HepG2 (cell line): ENCODE data around the gene EPX. TPM values are rescaled to one million over a fixed set of nuclear protein-coding genes. Genes with fewer than 3 reads are reported as not detected.

Experiments
- HOXA3 ChIP-seq: sonication (generic); formaldehyde crosslinking; IDR thresholded peaks from 2 replicates; pipeline ENCODE4 v1.5.0; 2020; ENCODE audit warnings: missing genetic modification reagents
- LCORL ChIP-seq, 2 experiments: fragments of 450-650 bp in 1 of 2; sonication (generic) in 1 of 2; formaldehyde crosslinking in 1 of 2; IDR thresholded peaks; 2 replicates each; pipeline versions ENCODE4 v1.5.0 to v1.6.1; 2017 to 2020; ENCODE audit warnings: antibody characterized with exemption in 1 of 2, missing genetic modification reagents in 1 of 2
- MYNN ChIP-seq: sonication (generic); formaldehyde crosslinking; IDR thresholded peaks from 2 replicates; pipeline ENCODE4 v1.4.0; 2020; ENCODE audit warnings: mild to moderate bottlenecking, low read depth, missing genetic modification reagents
- NCOA5 ChIP-seq: sonication (generic); formaldehyde crosslinking; IDR thresholded peaks from 2 replicates; pipeline ENCODE4 v1.4.0; 2020; ENCODE audit warnings: missing genetic modification reagents
- NKX3-1 ChIP-seq: sonication (generic); formaldehyde crosslinking; IDR thresholded peaks from 2 replicates; pipeline ENCODE4 v1.5.0; 2020; ENCODE audit warnings: missing genetic modification reagents
- RAD21 ChIP-seq: fragments of 450-650 bp; formaldehyde crosslinking; IDR thresholded peaks from 2 replicates; pipeline ENCODE4 v1.5.0; 2020; ENCODE audit warnings: mild to moderate bottlenecking
- SNRNP70 ChIP-seq: fragments of 200-400 bp; formaldehyde crosslinking; IDR thresholded peaks from 2 replicates; pipeline ENCODE4 v1.6.1; 2017; ENCODE audit warnings: mild to moderate bottlenecking, low read depth, low read length, moderate library complexity
- TGIF2 ChIP-seq: IDR thresholded peaks from 2 replicates; pipeline ENCODE4 v1.6.1; 2016; ENCODE audit warnings: control low read depth, missing compliant biosample characterization
- ZNF136 ChIP-seq: sonication (generic); formaldehyde crosslinking; IDR thresholded peaks from 2 replicates; pipeline ENCODE4 v1.8.1; 2022; ENCODE audit warnings: low read depth, mild to moderate bottlenecking, moderate library complexity, missing genetic modification reagents
- ZNF296 ChIP-seq: sonication (generic); formaldehyde crosslinking; conservative IDR thresholded peaks from 2 replicates; pipeline ENCODE4 v1.5.0; 2020; ENCODE audit warnings: mild to moderate bottlenecking, missing genetic modification reagents
- ZNF460 ChIP-seq: sonication (generic); formaldehyde crosslinking; IDR thresholded peaks from 2 replicates; pipeline ENCODE4 v1.5.1; 2020; ENCODE audit warnings: missing genetic modification reagents, mild to moderate bottlenecking, borderline replicate concordance
- ZNF564 ChIP-seq: sonication (generic); formaldehyde crosslinking; IDR thresholded peaks from 2 replicates; pipeline ENCODE4 v1.8.1; 2023; ENCODE audit warnings: mild to moderate bottlenecking, missing genetic modification reagents
- ZSCAN9 ChIP-seq: IDR thresholded peaks from 2 replicates; pipeline ENCODE4 v1.6.1; 2016; ENCODE audit warnings: borderline replicate concordance
- polyA plus RNA-seq, 8 experiments: library from polyadenylated mRNA; depleted of rRNA in 3 of 8; stranded (reverse) in 7 of 8; unstranded in 1 of 8; fragments of >200 nt; fragmentation: Illumina TruSeq in 4 of 8; extraction: Trizol in 4 of 8; gene quantifications; 2 replicates each; pipeline versions ENCODE4 v1.2.1 to v1.2.3, GENCODE V29; 2011 to 2016; ENCODE audit warnings: low read depth in 4 of 8, missing spikeins in 1 of 8, mixed read lengths in 1 of 8; ENCODE audit not compliant: insufficient read depth in 1 of 8
- total RNA-seq, 5 experiments: library from RNA; depleted of rRNA; stranded (reverse); fragments of >200 nt; fragmentation: Illumina TruSeq; extraction: Trizol; gene quantifications; 2 replicates each; pipeline ENCODE4 v1.2.3, GENCODE V29; 2016; ENCODE audit warnings: low read depth in 1 of 5
- TF ChIP-seq, protein P1 (sequence below): sonication (generic); formaldehyde crosslinking; IDR thresholded peaks from 2 replicates; pipeline ENCODE4 v1.8.1; 2022; ENCODE audit warnings: low read depth, mild to moderate bottlenecking, missing genetic modification reagents
- TF ChIP-seq, protein P2 (sequence below): sonication (generic); formaldehyde crosslinking; IDR thresholded peaks from 2 replicates; pipeline ENCODE4 v1.4.0; 2020; ENCODE audit warnings: missing genetic modification reagents
- TF ChIP-seq, protein P3 (sequence below): sonication (generic); formaldehyde crosslinking; IDR thresholded peaks from 2 replicates; pipeline ENCODE4 v1.8.1; 2023; ENCODE audit warnings: mild to moderate bottlenecking, inconsistent platforms, moderate library complexity, missing genetic modification reagents, borderline replicate concordance
- TF ChIP-seq, protein P4 (sequence below): IDR thresholded peaks from 2 replicates; pipeline ENCODE4 v1.6.1; 2016
- TF ChIP-seq, protein P5 (sequence below): sonication (generic); formaldehyde crosslinking; IDR thresholded peaks from 2 replicates; pipeline ENCODE4 v1.4.0; 2020; ENCODE audit warnings: missing genetic modification reagents, borderline replicate concordance

EPX gene
- total and polyA plus RNA-seq, 2 of the 13 experiments (the other 11 are each of a cell fraction or from before 2014, with no cell fraction given) = not detected

DNA sequence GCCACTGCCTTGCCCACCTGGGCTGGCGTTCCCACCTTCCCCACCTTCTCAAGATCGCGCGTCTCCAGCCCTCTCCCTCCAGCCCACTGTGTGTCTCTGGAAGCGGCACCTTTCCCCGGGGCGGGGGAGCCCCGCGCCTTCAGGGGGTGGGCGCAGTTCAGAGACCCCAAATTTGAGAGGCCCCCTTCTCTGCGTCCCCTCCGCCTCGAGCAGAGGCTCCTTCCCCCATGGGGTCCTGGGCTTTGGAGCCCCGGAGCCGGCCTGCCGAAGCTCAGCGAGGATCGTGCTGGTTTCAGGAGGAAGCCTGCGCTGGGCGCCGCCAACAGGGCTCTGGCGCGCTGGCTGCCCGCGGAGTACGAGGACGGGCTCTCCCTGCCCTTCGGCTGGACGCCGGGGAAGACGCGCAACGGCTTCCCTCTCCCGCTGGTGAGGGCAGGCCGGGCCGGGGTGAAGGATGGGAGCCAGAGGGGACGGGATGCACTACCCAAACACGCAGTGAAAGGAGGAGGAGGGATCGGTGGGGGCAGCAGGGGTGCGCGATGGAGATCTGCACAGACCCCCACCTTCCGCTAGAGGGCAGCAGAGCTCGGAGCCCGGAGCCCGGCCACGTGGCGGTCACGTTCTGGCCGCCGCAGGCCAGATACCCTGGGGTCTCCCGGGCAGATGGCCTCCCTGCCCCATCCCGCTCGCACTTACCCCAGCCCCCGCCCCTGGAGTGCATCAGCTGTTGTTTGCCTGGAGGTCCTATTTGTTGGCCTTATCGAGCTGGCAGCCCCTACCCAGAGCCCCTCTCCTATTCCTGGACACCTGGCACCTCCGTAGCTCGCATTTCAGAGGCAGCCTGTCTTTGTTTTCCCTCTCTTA lies 57.0 kb downstream of the EPX start (continued):
- TF ChIP-seq NKX3-1 = peak; percentile 87
- TF ChIP-seq ZNF564 = peak; percentile 80
- TF ChIP-seq RAD21 = peak; percentile 77
- TF ChIP-seq HOXA3 (CRISPR knock-in tag) = peak; percentile 73
- peak; percentile 80; the same call in 1 of the 2 replicates for TF ChIP-seq ZSCAN9 (CRISPR knock-in tag)
- TF ChIP-seq, protein P1, sequence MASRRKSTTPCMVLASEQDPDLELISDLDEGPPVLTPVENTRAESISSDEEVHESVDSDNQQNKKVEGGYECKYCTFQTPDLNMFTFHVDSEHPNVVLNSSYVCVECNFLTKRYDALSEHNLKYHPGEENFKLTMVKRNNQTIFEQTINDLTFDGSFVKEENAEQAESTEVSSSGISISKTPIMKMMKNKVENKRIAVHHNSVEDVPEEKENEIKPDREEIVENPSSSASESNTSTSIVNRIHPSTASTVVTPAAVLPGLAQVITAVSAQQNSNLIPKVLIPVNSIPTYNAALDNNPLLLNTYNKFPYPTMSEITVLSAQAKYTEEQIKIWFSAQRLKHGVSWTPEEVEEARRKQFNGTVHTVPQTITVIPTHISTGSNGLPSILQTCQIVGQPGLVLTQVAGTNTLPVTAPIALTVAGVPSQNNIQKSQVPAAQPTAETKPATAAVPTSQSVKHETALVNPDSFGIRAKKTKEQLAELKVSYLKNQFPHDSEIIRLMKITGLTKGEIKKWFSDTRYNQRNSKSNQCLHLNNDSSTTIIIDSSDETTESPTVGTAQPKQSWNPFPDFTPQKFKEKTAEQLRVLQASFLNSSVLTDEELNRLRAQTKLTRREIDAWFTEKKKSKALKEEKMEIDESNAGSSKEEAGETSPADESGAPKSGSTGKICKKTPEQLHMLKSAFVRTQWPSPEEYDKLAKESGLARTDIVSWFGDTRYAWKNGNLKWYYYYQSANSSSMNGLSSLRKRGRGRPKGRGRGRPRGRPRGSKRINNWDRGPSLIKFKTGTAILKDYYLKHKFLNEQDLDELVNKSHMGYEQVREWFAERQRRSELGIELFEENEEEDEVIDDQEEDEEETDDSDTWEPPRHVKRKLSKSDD (CRISPR knock-in tag) = 0 out of 2 replicates have a peak, but pooled peaks have one; percentile 61
- no peak for TF ChIP-seq ZNF460 (CRISPR knock-in tag)
- TF ChIP-seq ZNF136 (CRISPR knock-in tag) = peak; percentile 68; the same call in 1 of the 2 replicates
- TF ChIP-seq SNRNP70 = no peak
- no peak for TF ChIP-seq LCORL (IDR thresholded peaks at IDR 0.05)
- no peak for TF ChIP-seq LCORL (CRISPR knock-in tag; IDR thresholded peaks at IDR 0.05)
- no peak; the same call in 1 of the 2 replicates for TF ChIP-seq TGIF2 (CRISPR knock-in tag)
- TF ChIP-seq MYNN = no peak
- TF ChIP-seq, protein P2, sequence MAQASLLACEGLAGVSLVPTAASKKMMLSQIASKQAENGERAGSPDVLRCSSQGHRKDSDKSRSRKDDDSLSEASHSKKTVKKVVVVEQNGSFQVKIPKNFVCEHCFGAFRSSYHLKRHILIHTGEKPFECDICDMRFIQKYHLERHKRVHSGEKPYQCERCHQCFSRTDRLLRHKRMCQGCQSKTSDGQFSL (CRISPR knock-in tag) = peak; percentile 57; the same call in 1 of the 2 replicates
- TF ChIP-seq, protein P3, sequence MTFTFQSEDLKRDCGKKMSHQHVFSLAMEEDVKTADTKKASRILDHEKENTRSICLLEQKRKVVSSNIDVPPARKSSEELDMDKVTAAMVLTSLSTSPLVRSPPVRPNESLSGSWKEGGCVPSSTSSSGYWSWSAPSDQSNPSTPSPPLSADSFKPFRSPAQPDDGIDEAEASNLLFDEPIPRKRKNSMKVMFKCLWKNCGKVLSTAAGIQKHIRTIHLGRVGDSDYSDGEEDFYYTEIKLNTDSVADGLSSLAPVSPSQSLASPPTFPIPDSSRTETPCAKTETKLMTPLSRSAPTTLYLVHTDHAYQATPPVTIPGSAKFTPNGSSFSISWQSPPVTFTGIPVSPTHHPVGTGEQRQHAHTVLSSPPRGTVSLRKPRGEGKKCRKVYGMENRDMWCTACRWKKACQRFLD (CRISPR knock-in tag) = peak; percentile 73
- TF ChIP-seq, protein P4, sequence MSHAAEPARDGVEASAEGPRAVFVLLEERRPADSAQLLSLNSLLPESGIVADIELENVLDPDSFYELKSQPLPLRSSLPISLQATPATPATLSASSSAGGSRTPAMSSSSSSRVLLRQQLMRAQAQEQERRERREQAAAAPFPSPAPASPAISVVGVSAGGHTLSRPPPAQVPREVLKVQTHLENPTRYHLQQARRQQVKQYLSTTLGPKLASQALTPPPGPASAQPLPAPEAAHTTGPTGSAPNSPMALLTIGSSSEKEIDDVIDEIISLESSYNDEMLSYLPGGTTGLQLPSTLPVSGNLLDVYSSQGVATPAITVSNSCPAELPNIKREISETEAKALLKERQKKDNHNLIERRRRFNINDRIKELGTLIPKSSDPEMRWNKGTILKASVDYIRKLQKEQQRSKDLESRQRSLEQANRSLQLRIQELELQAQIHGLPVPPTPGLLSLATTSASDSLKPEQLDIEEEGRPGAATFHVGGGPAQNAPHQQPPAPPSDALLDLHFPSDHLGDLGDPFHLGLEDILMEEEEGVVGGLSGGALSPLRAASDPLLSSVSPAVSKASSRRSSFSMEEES (CRISPR knock-in tag) = peak; percentile 77; the same call in 1 of the 2 replicates
- peak; percentile 91 for TF ChIP-seq ZNF296
- no peak for TF ChIP-seq NCOA5
- TF ChIP-seq, protein P5, sequence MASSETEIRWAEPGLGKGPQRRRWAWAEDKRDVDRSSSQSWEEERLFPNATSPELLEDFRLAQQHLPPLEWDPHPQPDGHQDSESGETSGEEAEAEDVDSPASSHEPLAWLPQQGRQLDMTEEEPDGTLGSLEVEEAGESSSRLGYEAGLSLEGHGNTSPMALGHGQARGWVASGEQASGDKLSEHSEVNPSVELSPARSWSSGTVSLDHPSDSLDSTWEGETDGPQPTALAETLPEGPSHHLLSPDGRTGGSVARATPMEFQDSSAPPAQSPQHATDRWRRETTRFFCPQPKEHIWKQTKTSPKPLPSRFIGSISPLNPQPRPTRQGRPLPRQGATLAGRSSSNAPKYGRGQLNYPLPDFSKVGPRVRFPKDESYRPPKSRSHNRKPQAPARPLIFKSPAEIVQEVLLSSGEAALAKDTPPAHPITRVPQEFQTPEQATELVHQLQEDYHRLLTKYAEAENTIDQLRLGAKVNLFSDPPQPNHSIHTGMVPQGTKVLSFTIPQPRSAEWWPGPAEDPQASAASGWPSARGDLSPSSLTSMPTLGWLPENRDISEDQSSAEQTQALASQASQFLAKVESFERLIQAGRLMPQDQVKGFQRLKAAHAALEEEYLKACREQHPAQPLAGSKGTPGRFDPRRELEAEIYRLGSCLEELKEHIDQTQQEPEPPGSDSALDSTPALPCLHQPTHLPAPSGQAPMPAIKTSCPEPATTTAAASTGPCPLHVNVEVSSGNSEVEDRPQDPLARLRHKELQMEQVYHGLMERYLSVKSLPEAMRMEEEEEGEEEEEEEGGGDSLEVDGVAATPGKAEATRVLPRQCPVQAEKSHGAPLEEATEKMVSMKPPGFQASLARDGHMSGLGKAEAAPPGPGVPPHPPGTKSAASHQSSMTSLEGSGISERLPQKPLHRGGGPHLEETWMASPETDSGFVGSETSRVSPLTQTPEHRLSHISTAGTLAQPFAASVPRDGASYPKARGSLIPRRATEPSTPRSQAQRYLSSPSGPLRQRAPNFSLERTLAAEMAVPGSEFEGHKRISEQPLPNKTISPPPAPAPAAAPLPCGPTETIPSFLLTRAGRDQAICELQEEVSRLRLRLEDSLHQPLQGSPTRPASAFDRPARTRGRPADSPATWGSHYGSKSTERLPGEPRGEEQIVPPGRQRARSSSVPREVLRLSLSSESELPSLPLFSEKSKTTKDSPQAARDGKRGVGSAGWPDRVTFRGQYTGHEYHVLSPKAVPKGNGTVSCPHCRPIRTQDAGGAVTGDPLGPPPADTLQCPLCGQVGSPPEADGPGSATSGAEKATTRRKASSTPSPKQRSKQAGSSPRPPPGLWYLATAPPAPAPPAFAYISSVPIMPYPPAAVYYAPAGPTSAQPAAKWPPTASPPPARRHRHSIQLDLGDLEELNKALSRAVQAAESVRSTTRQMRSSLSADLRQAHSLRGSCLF (CRISPR knock-in tag) = no peak
